CD4-positive, alpha-beta T cell treated with Interleukin-2 at 100 ng/mL for 4 hours (primary cell): ENCODE measurements around the gene MBNL2.

ENCODE experiments used
- DNase-seq: peaks from one replicate; pipeline ENCODE4 v3.0.0-alpha.2; 2020; ENCODE audit warnings: low spot score

The MBNL2 gene

GRCh38 chr13:97301382-97302095 is 79.4 kb downstream of the MBNL2 start:
- no peak for DNase-seq

GRCh38 chr13:97302611-97303010 is 80.5 kb downstream of the MBNL2 start:
- no peak for DNase-seq

GRCh38 chr13:97306106-97306505 is 84.0 kb downstream of the MBNL2 start:
- DNase-seq = no peak

- DNase-seq = no peak
These were observed 84.5 kb downstream of the MBNL2 start for GRCh38 chr13:97306645-97307044.

- DNase-seq = no peak
These were observed 85.2 kb downstream of the MBNL2 start for GRCh38 chr13:97307118-97307881.

- no peak for DNase-seq
These were observed 85.9 kb downstream of the MBNL2 start for GRCh38 chr13:97307882-97308624.

- no peak for DNase-seq
These were observed 86.7 kb downstream of the MBNL2 start for GRCh38 chr13:97308735-97309429.

GRCh38 chr13:97310809-97311436 is 88.8 kb downstream of the MBNL2 start:
- DNase-seq = no peak

- no peak for DNase-seq
These were observed 89.8 kb downstream of the MBNL2 start for GRCh38 chr13:97311956-97312355.

GRCh38 chr13:97313551-97314260 is 91.6 kb downstream of the MBNL2 start:
- no peak for DNase-seq

- no peak for DNase-seq
These were observed 94.3 kb downstream of the MBNL2 start for GRCh38 chr13:97316390-97316789.

- no peak for DNase-seq
These were observed 95.8 kb downstream of the MBNL2 start for GRCh38 chr13:97317933-97318332.

GRCh38 chr13:97318532-97318931 is 96.4 kb downstream of the MBNL2 start:
- no peak for DNase-seq

- no peak for DNase-seq
These were observed 97.1 kb downstream of the MBNL2 start for GRCh38 chr13:97319113-97319720.

- no peak for DNase-seq
These were observed 99.0 kb downstream of the MBNL2 start for GRCh38 chr13:97321101-97321500.

GRCh38 chr13:97321616-97322321 is 99.6 kb downstream of the MBNL2 start:
- no peak for DNase-seq

GRCh38 chr13:97322740-97323342 is 100.7 kb downstream of the MBNL2 start:
- DNase-seq = no peak

- DNase-seq = no peak
These were observed 102.0 kb downstream of the MBNL2 start for GRCh38 chr13:97324115-97324514.

GRCh38 chr13:97325738-97326137 is 103.6 kb downstream of the MBNL2 start:
- no peak for DNase-seq

- no peak for DNase-seq
These were observed 105.0 kb downstream of the MBNL2 start for GRCh38 chr13:97327086-97327485.
